ENCODE results near the gene C1orf141. TPM values are rescaled to one million over a fixed set of nuclear protein-coding genes. Genes with fewer than 3 reads are reported as not detected.

Gene C1orf141
- total and polyA plus RNA-seq, 9 of the 15 experiments (the other 6 are each of a cell fraction or from before 2014, with no cell fraction given), result not detected

- TF ChIP-seq RREB1 (CRISPR knock-in tag; IDR thresholded peaks at IDR 0.05) (no peak), PHF8 (IDR thresholded peaks at IDR 0.05; ENCODE audit: borderline replicate concordance, low read length) (no peak), BCOR (IDR thresholded peaks at IDR 0.05) (peak; percentile 52; the same call in 1 of the 2 replicates), ZNF644 (tag; IDR thresholded peaks at IDR 0.05; ENCODE audit: low read depth) (no peak), ILF3 (IDR thresholded peaks at IDR 0.05; ENCODE audit: borderline replicate concordance) (no peak), SMAD2 (IDR thresholded peaks at IDR 0.05; ENCODE audit: low read depth, low read length) (no peak), ZNF212 (CRISPR knock-in tag; IDR thresholded peaks at IDR 0.05) (no peak), PURB (CRISPR knock-in tag; IDR thresholded peaks at IDR 0.05; ENCODE audit: low read depth) (no peak), MCM2 (IDR thresholded peaks at IDR 0.05; ENCODE audit: low read depth) (no peak), ATF7 (IDR thresholded peaks at IDR 0.05) (no peak), CREB5 (CRISPR knock-in tag; IDR thresholded peaks at IDR 0.05) (no peak), ZNF639 (CRISPR knock-in tag; conservative IDR thresholded peaks at IDR 0.05 in 1 of 2, IDR thresholded peaks at IDR 0.05 in 1 of 2) (no peak), EZH2 (IDR thresholded peaks at IDR 0.05; ENCODE audit: borderline replicate concordance, low read depth, low read length) (no peak), HNRNPK (IDR thresholded peaks at IDR 0.05; ENCODE audit: low read depth, low read length, poor library complexity, severe bottlenecking) (no peak), ZSCAN32 (CRISPR knock-in tag; IDR thresholded peaks at IDR 0.05) (no peak)
- TF ChIP-seq, protein P1, sequence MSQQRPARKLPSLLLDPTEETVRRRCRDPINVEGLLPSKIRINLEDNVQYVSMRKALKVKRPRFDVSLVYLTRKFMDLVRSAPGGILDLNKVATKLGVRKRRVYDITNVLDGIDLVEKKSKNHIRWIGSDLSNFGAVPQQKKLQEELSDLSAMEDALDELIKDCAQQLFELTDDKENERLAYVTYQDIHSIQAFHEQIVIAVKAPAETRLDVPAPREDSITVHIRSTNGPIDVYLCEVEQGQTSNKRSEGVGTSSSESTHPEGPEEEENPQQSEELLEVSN (IDR thresholded peaks at IDR 0.05; ENCODE audit: borderline replicate concordance in 1 of 2, extremely low read depth in 1 of 2, insufficient read depth in 1 of 2, insufficient read length in 1 of 2, low read depth in 1 of 2, low read length in 1 of 2, poor library complexity in 1 of 2, severe bottlenecking in 1 of 2), result no peak
Measured at GRCh38 chr1:67052741-67053534, 81.8 kb downstream of the C1orf141 start (continued).
